Loucy (cell line): ENCODE data around the gene KRTAP4-2.
"Not testable (repeated sequence)": the region's sequence is repeated elsewhere in the genome, so short reads cannot be mapped to it uniquely, and the experiment has no call there.

Experiments
- H2AFZ ChIP-seq: fragments of 200-600 bp; sonication (generic); 2 replicates; pipeline ENCODE4 v1.6.0; 2016; ENCODE audit warnings: antibody characterized with exemption, mild to moderate bottlenecking, low read length, moderate library complexity
- H3F3A ChIP-seq: fragments of 200-600 bp; 2 replicates; pipeline ENCODE4 v1.6.0; 2016; ENCODE audit warnings: antibody characterized with exemption, low read depth, mild to moderate bottlenecking
- H3K27me3 ChIP-seq: fragments of 200-600 bp; sonication (generic); 2 replicates; pipeline ENCODE4 v1.6.1; 2014; ENCODE audit warnings: low read length, mild to moderate bottlenecking; ENCODE audit not compliant: insufficient read depth, poor library complexity, severe bottlenecking
- H3K36me3 ChIP-seq: fragments of 200-600 bp; sonication (generic); 2 replicates; pipeline ENCODE4 v1.6.1; 2016; ENCODE audit warnings: low read length; ENCODE audit not compliant: insufficient read depth
- H3K4me1 ChIP-seq: fragments of 200-600 bp; sonication (generic); 2 replicates; pipeline ENCODE4 v1.5.1; 2014; ENCODE audit warnings: low read length, mild to moderate bottlenecking; ENCODE audit not compliant: insufficient read depth, poor library complexity, severe bottlenecking
- H3K4me2 ChIP-seq: fragments of 200-600 bp; sonication (generic); 2 replicates; pipeline ENCODE4 v1.6.0; 2014; ENCODE audit warnings: antibody characterized with exemption, low read length, low read depth, mild to moderate bottlenecking; ENCODE audit not compliant: poor library complexity, severe bottlenecking
- H3K4me3 ChIP-seq: fragments of 200-600 bp; sonication (generic); 2 replicates; pipeline ENCODE4 v1.5.1; 2014; ENCODE audit warnings: low read length, mild to moderate bottlenecking, mixed read lengths; ENCODE audit not compliant: poor library complexity, severe bottlenecking
- H3K79me2 ChIP-seq: fragments of 200-600 bp; sonication (generic); 2 replicates; pipeline ENCODE4 v1.6.1; 2014; ENCODE audit warnings: low read length; ENCODE audit not compliant: insufficient read depth
- H3K9ac ChIP-seq: fragments of 200-600 bp; sonication (generic); 2 replicates; pipeline ENCODE4 v1.6.0; 2014; ENCODE audit warnings: mild to moderate bottlenecking, low read depth, low read length, moderate library complexity; ENCODE audit not compliant: poor library complexity, severe bottlenecking
- H3K9me2 ChIP-seq: fragments of 200-600 bp; sonication (generic); replicated peaks from 2 replicates; pipeline ENCODE4 v1.6.1; 2016; ENCODE audit warnings: low read depth, low read length, mixed read lengths
- H3K9me3 ChIP-seq: fragments of 200-600 bp; sonication (generic); 2 replicates; pipeline ENCODE4 v1.6.1; 2014; ENCODE audit warnings: mild to moderate bottlenecking, antibody characterized with exemption, low read length, low read depth; ENCODE audit not compliant: insufficient read depth
- H4K20me1 ChIP-seq: fragments of 200-600 bp; sonication (generic); 2 replicates; pipeline ENCODE4 v1.6.0; 2014; ENCODE audit warnings: antibody characterized with exemption, low read length, mild to moderate bottlenecking; ENCODE audit not compliant: insufficient read depth, poor library complexity, severe bottlenecking
- CTCF ChIP-seq: fragments of 200-600 bp; sonication (generic); conservative IDR thresholded peaks from 2 replicates; pipeline ENCODE4 v1.5.1; 2014; ENCODE audit warnings: mild to moderate bottlenecking, antibody characterized with exemption, low read length
- EZH2phosphoT487 ChIP-seq: fragments of 200-600 bp; IDR thresholded peaks from 2 replicates; pipeline ENCODE4 v1.6.1; 2018; ENCODE audit warnings: antibody characterized with exemption, mild to moderate bottlenecking, moderate library complexity, borderline replicate concordance

Gene KRTAP4-2

GRCh38 chr17:41199421-41200078 is 21.5 kb upstream of the KRTAP4-2 start:
- Histone ChIP-seq H3F3A (no peaks in the 10 kb centered on the region), H3K27me3 (no peaks in the 10 kb centered on the region), H4K20me1 (no peaks in the 10 kb centered on the region), H3K9ac (no peak overlapping the region), H3K9me2 (no peaks in the 10 kb centered on the region), H3K36me3 (no peaks in the 10 kb centered on the region), H3K4me2 (no peak overlapping the region), H3K79me2 (no peaks in the 10 kb centered on the region), H2AFZ (no peak overlapping the region), H3K4me3 (no peak overlapping the region), H3K4me1 (no peaks in the 10 kb centered on the region), H3K9me3 (no peaks in the 10 kb centered on the region)
- TF ChIP-seq CTCF (no peak), EZH2phosphoT487 (no peak)

GRCh38 chr17:41196068-41196467 is 18.0 kb upstream of the KRTAP4-2 start:
- Histone ChIP-seq H3K9me2 (no peaks in the 10 kb centered on the region), H3K9me3 (no peaks in the 10 kb centered on the region), H3K79me2 (no peaks in the 10 kb centered on the region), H3K4me3 (no peak overlapping the region), H3K4me2 (no peak overlapping the region), H3K27me3 (no peaks in the 10 kb centered on the region), H4K20me1 (no peaks in the 10 kb centered on the region), H3K9ac (no peak overlapping the region), H3K4me1 (no peaks in the 10 kb centered on the region), H3K36me3 (no peaks in the 10 kb centered on the region), H3F3A (no peaks in the 10 kb centered on the region), H2AFZ (no peak overlapping the region)
- no peak for TF ChIP-seq EZH2phosphoT487
- no peak for TF ChIP-seq CTCF

- no peaks in the 10 kb centered on the region for H3K27me3 ChIP-seq
- H3K4me3 ChIP-seq: no peak overlapping the region
- no peak overlapping the region for H2AFZ ChIP-seq
- no peaks in the 10 kb centered on the region for H3K9me2 ChIP-seq
- H3K9me3 ChIP-seq: no peaks in the 10 kb centered on the region
- H3K9ac ChIP-seq: no peak overlapping the region
- H3K4me1 ChIP-seq: no peaks in the 10 kb centered on the region
- no peaks in the 10 kb centered on the region for H3K36me3 ChIP-seq
- no peak overlapping the region for H3K4me2 ChIP-seq
- no peaks in the 10 kb centered on the region for H3K79me2 ChIP-seq
- H3F3A ChIP-seq: no peaks in the 10 kb centered on the region
- H4K20me1 ChIP-seq: no peaks in the 10 kb centered on the region
- TF ChIP-seq EZH2phosphoT487: no peak
- no peak for TF ChIP-seq CTCF
Observed at GRCh38 chr17:41190328-41190727, 12.3 kb upstream of the KRTAP4-2 start.

- H3K79me2 ChIP-seq, H2AFZ ChIP-seq, H4K20me1 ChIP-seq, H3K9ac ChIP-seq, H3K36me3 ChIP-seq, H3F3A ChIP-seq, H3K9me3 ChIP-seq, H3K4me1 ChIP-seq, H3K4me2 ChIP-seq, H3K4me3 ChIP-seq, H3K27me3 ChIP-seq, H3K9me2 ChIP-seq: not testable (repeated sequence)
Observed at GRCh38 chr17:41189837-41190318, 11.9 kb upstream of the KRTAP4-2 start, which contains the start of gene KRTAP9-1. TSS of gene KRTAP9-1 (plus strand) at chr17:41189887. CDS start at chr17:41189887, 0 bp downstream.
